K562 (cell line): ENCODE results near the gene RELA. TPM values are rescaled to one million over a fixed set of nuclear protein-coding genes. Genes with fewer than 3 reads are reported as not detected.

Source experiments
- ASH1L ChIP-seq: fragments of 450-650 bp; IDR thresholded peaks from 2 replicates; pipeline ENCODE4 v1.6.1; 2018; ENCODE audit warnings: borderline replicate concordance, mild to moderate bottlenecking, low read depth; ENCODE audit not compliant: partially characterized antibody
- ATF2 ChIP-seq: sonication (generic); formaldehyde crosslinking; IDR thresholded peaks from 2 replicates; pipeline ENCODE4 v1.8.1; 2022; ENCODE audit warnings: missing genetic modification reagents
- ATF6 ChIP-seq: sonication (generic); formaldehyde crosslinking; IDR thresholded peaks from 2 replicates; pipeline ENCODE4 v1.4.0; 2020; ENCODE audit warnings: mild to moderate bottlenecking, missing genetic modification reagents
- CTBP1 ChIP-seq: fragments of 450-650 bp; IDR thresholded peaks from 2 replicates; pipeline ENCODE4 v1.6.1; 2016; ENCODE audit warnings: borderline replicate concordance
- ELF1 ChIP-seq: fragments of 200-800 bp; sonication (Bioruptor generic); IDR thresholded peaks from 2 replicates; pipeline ENCODE4 v1.6.1; 2016; ENCODE audit warnings: missing genetic modification characterization, missing compliant biosample characterization
- EP300 ChIP-seq: IDR thresholded peaks from 2 replicates; pipeline ENCODE4 v1.6.1; 2012; ENCODE audit warnings: low read length, improper control_type of control experiment
- HLTF ChIP-seq: fragments of 450-650 bp; IDR thresholded peaks from 2 replicates; pipeline ENCODE4 v1.6.1; 2016
- HNRNPLL ChIP-seq: fragments of 200-400 bp; formaldehyde crosslinking; IDR thresholded peaks from 2 replicates; pipeline ENCODE4 v1.6.1; 2017; ENCODE audit warnings: low read length, low read depth, mild to moderate bottlenecking; ENCODE audit not compliant: poor library complexity, severe bottlenecking
- JUND ChIP-seq, 2 experiments: IDR thresholded peaks; 2 replicates in 1 of 2; 3 replicates in 1 of 2; pipeline ENCODE4 v1.6.1; 2011; ENCODE audit warnings: borderline replicate concordance in 2 of 2, low read depth in 2 of 2, low read length in 2 of 2, improper control_type of control experiment in 1 of 2, missing biosample characterization in 1 of 2, missing genetic modification characterization in 1 of 2, missing genetic modification reagents in 1 of 2
- KLF13 ChIP-seq: fragments of 450-650 bp; IDR thresholded peaks from 2 replicates; pipeline ENCODE4 v1.6.1; 2016; ENCODE audit warnings: missing genetic modification characterization, low read depth, mild to moderate bottlenecking, missing compliant biosample characterization, moderate library complexity, borderline replicate concordance
- KLF6 ChIP-seq: fragments of 250-450 bp; sonication (Bioruptor Pico); IDR thresholded peaks from 2 replicates; pipeline ENCODE4 v1.4.0; 2020; ENCODE audit warnings: mild to moderate bottlenecking, moderate library complexity, borderline replicate concordance
- MYC ChIP-seq, 2 experiments: fragments of 250-450 bp in 1 of 2; sonication (Bioruptor Pico) in 1 of 2; IDR thresholded peaks; 2 replicates each; pipeline versions ENCODE4 v1.5.1 to v1.6.1; 2012 to 2021; ENCODE audit warnings: low read depth in 2 of 2, borderline replicate concordance in 1 of 2, improper control_type of control experiment in 1 of 2, low read length in 1 of 2, mild to moderate bottlenecking in 1 of 2, moderate library complexity in 1 of 2
- PKNOX1 ChIP-seq: fragments of 450-650 bp; IDR thresholded peaks from 2 replicates; pipeline ENCODE4 v1.6.1; 2016
- XRCC4 ChIP-seq: IDR thresholded peaks from one replicate; pipeline ENCODE4 v1.6.1; 2011; ENCODE audit not compliant: insufficient read depth, insufficient read length; ENCODE audit errors: extremely low read depth
- ZNF436 ChIP-seq: fragments of 250-450, 450-650 bp; sonication (Bioruptor Pico); formaldehyde crosslinking; IDR thresholded peaks from 2 replicates; pipeline ENCODE4 v1.7.0; 2020; ENCODE audit warnings: mild to moderate bottlenecking
- ZNF764 ChIP-seq: fragments of 250-450 bp; sonication (Bioruptor Pico); IDR thresholded peaks from 2 replicates; pipeline ENCODE4 v1.4.0; 2020; ENCODE audit warnings: low read depth, mild to moderate bottlenecking, moderate library complexity
- ZNF77 ChIP-seq: fragments of 250-450 bp; sonication (Bioruptor Pico); IDR thresholded peaks from 2 replicates; pipeline ENCODE4 v1.5.0; 2020
- polyA plus RNA-seq, 8 experiments: library from polyadenylated mRNA; depleted of rRNA in 4 of 8; stranded (reverse) in 5 of 8; unstranded in 3 of 8; fragments of >200 nt; fragmentation: Nextera tagmentation in 2 of 8; fragmentation: Illumina TruSeq in 1 of 8; extraction: Ambion mirVana in 2 of 8; extraction: Trizol in 1 of 8; gene quantifications; 2 replicates each; pipeline versions ENCODE4 v1.2.1 to v1.2.3, GENCODE V29; 2011 to 2014; ENCODE audit warnings: inconsistent platforms in 1 of 8, missing spikeins in 1 of 8
- total RNA-seq, 7 experiments: library from RNA; depleted of rRNA in 6 of 7; stranded (reverse); fragments of >200 nt in 6 of 7; fragmentation: Illumina TruSeq in 2 of 7; extraction: Trizol in 2 of 7; gene quantifications; 2 replicates each; pipeline versions ENCODE4 v1.2.1 to v1.2.3, GENCODE V29; 2011 to 2021; ENCODE audit warnings: low replicate concordance in 1 of 7

RELA gene
- total and polyA plus RNA-seq, 9 of the 15 experiments (the other 6 are each of a cell fraction or from before 2014, with no cell fraction given): 6.0 to 67.4 (median 20.6) TPM

- TF ChIP-seq JUND (IDR thresholded peaks at IDR 0.05; ENCODE audit: borderline replicate concordance, low read depth, low read length): peak; percentile 39
- TF ChIP-seq JUND (tag; IDR thresholded peaks at IDR 0.05; ENCODE audit: borderline replicate concordance, low read depth, low read length): no peak
- peak; percentile 52 for TF ChIP-seq MYC (IDR thresholded peaks at IDR 0.05; ENCODE audit: low read depth, low read length)
- no peak for TF ChIP-seq MYC (CRISPR knock-in tag; IDR thresholded peaks at IDR 0.05; ENCODE audit: borderline replicate concordance, low read depth)
- TF ChIP-seq HLTF: peak; percentile 83
- TF ChIP-seq ASH1L: no peak
- no peak for TF ChIP-seq ATF2 (CRISPR knock-in tag)
- 0 out of 2 replicates have a peak, but pooled peaks have one; percentile 5 for TF ChIP-seq EP300
- no peak for TF ChIP-seq ZNF77 (CRISPR knock-in tag)
- TF ChIP-seq KLF13 (tag): no peak
- no peak for TF ChIP-seq KLF6 (CRISPR knock-in tag)
- TF ChIP-seq ZNF436 (CRISPR knock-in tag): no peak
- 0 out of 2 replicates have a peak, but pooled peaks have one; percentile 8 for TF ChIP-seq ZNF764 (CRISPR knock-in tag)
- no peak for TF ChIP-seq ELF1 (tag)
- peak; percentile 61 for TF ChIP-seq CTBP1
- TF ChIP-seq ATF6 (CRISPR knock-in tag): peak; percentile 81; the same call in 1 of the 2 replicates
- TF ChIP-seq HNRNPLL: peak; percentile 64
- no peak for TF ChIP-seq PKNOX1
- no peak for TF ChIP-seq XRCC4
Observed at GRCh38 chr11:65637794-65638419, 24.8 kb downstream of the RELA start, which contains the start of gene SIPA1 (continued).
